ENCODE measurements around the gene LOXL3.

Gene LOXL3

GRCh38 chr2:74525717-74526648 is 27.8 kb downstream of the LOXL3 start, which contains the start of gene DQX1:
Gene DQX1 (minus strand): TSS chr2:74526231. CDS start chr2:74525729, 502 bp downstream.
- Histone ChIP-seq H3K9ac (ENCODE audit: insufficient read length, low read depth) (no peak within 1 kb of the TSS), H3K4me3 (ENCODE audit: insufficient read length, low read depth) (no peak within 1 kb of the TSS), H3K4me1 (ENCODE audit: insufficient read depth, insufficient read length) (no peaks in the 10 kb centered on the region), H3K9me3 (ENCODE audit: insufficient read depth, low read length) (no peaks in the 10 kb centered on the region), H3K36me3 (ENCODE audit: insufficient read depth, insufficient read length, low read length) (peaks cover 44% of the 10 kb centered on the region), H3K27me3 (ENCODE audit: insufficient read depth, insufficient read length) (no peaks in the 10 kb centered on the region)
- DNase-seq (ENCODE audit: low read depth, low spot score) = no peak
- TF ChIP-seq ZNF274 (IDR thresholded peaks at IDR 0.05; ENCODE audit: low read depth, low read length) (no peak), YY1 (IDR thresholded peaks at IDR 0.05; ENCODE audit: insufficient read depth, insufficient read length) (no peak), SUZ12 (IDR thresholded peaks at IDR 0.05; ENCODE audit: extremely low read depth, insufficient read depth, insufficient read length) (no peak)

- no peak for TF ChIP-seq SUZ12 (IDR thresholded peaks at IDR 0.05; ENCODE audit: extremely low read depth, insufficient read depth, insufficient read length)
- no peak for TF ChIP-seq YY1 (IDR thresholded peaks at IDR 0.05; ENCODE audit: insufficient read depth, insufficient read length)
- no peak for TF ChIP-seq ZNF274 (IDR thresholded peaks at IDR 0.05; ENCODE audit: low read depth, low read length)
- Histone ChIP-seq H3K27me3 (ENCODE audit: insufficient read depth, insufficient read length) (no peaks in the 10 kb centered on the region), H3K4me1 (ENCODE audit: insufficient read depth, insufficient read length) (no peaks in the 10 kb centered on the region), H3K4me3 (ENCODE audit: insufficient read length, low read depth) (no peak overlapping the region), H3K9me3 (ENCODE audit: insufficient read depth, low read length) (no peaks in the 10 kb centered on the region), H3K9ac (ENCODE audit: insufficient read length, low read depth) (no peak overlapping the region), H3K36me3 (ENCODE audit: insufficient read depth, insufficient read length, low read length) (peaks cover 41% of the 10 kb centered on the region)
- no peak for DNase-seq (ENCODE audit: low read depth, low spot score)
Measured at GRCh38 chr2:74524955-74525716, 28.6 kb downstream of the LOXL3 start.

GRCh38 chr2:74524005-74524404 is 29.7 kb downstream of the LOXL3 start:
- H3K9me3 ChIP-seq (ENCODE audit: insufficient read depth, low read length) = no peaks in the 10 kb centered on the region
- no peak for TF ChIP-seq ZNF274 (IDR thresholded peaks at IDR 0.05; ENCODE audit: low read depth, low read length)
- TF ChIP-seq YY1 (IDR thresholded peaks at IDR 0.05; ENCODE audit: insufficient read depth, insufficient read length) = no peak
- TF ChIP-seq SUZ12 (IDR thresholded peaks at IDR 0.05; ENCODE audit: extremely low read depth, insufficient read depth, insufficient read length) = no peak
- H3K4me1 ChIP-seq (ENCODE audit: insufficient read depth, insufficient read length) = no peaks in the 10 kb centered on the region
- H3K9ac ChIP-seq (ENCODE audit: insufficient read length, low read depth) = no peak overlapping the region
- peaks cover 7% of the 10 kb centered on the region for H3K27me3 ChIP-seq (ENCODE audit: insufficient read depth, insufficient read length)
- no peak for DNase-seq (ENCODE audit: low read depth, low spot score)
- H3K36me3 ChIP-seq (ENCODE audit: insufficient read depth, insufficient read length, low read length) = peaks cover 41% of the 10 kb centered on the region
- H3K4me3 ChIP-seq (ENCODE audit: insufficient read length, low read depth) = no peak overlapping the region

DNA sequence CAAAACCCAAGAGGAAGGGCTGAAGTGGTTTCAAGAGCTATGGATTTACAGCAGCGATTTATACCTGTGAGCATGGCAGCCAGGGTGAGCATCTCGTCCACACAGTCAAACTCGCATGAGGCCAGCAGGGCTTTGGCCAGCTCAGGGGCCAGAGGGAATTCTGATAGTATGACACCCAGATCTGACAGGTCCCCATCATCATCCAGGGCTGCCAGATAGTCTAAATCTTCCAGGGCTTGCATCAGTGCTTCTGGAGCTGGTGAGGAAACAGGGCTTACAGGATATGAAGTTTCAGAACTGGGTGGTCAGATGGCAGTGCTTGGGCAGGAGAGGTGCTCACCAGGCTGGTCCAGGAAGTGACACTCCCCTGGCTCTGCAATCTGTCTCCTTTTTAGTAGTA is 31.2 kb downstream of the LOXL3 start:
- Histone ChIP-seq H3K27me3 (ENCODE audit: insufficient read depth, insufficient read length) (peaks cover 7% of the 10 kb centered on the region), H3K4me1 (ENCODE audit: insufficient read depth, insufficient read length) (no peaks in the 10 kb centered on the region), H3K4me3 (ENCODE audit: insufficient read length, low read depth) (no peak overlapping the region), H3K9me3 (ENCODE audit: insufficient read depth, low read length) (no peaks in the 10 kb centered on the region), H3K36me3 (ENCODE audit: insufficient read depth, insufficient read length, low read length) (peaks cover 27% of the 10 kb centered on the region), H3K9ac (ENCODE audit: insufficient read length, low read depth) (no peak overlapping the region)
- no peak for DNase-seq (ENCODE audit: low read depth, low spot score)
- TF ChIP-seq YY1 (IDR thresholded peaks at IDR 0.05; ENCODE audit: insufficient read depth, insufficient read length) (no peak), ZNF274 (IDR thresholded peaks at IDR 0.05; ENCODE audit: low read depth, low read length) (no peak), SUZ12 (IDR thresholded peaks at IDR 0.05; ENCODE audit: extremely low read depth, insufficient read depth, insufficient read length) (no peak)

- no peaks in the 10 kb centered on the region for H3K9me3 ChIP-seq (ENCODE audit: insufficient read depth, low read length)
- no peak for DNase-seq (ENCODE audit: low read depth, low spot score)
- H3K4me1 ChIP-seq (ENCODE audit: insufficient read depth, insufficient read length) = no peaks in the 10 kb centered on the region
- H3K36me3 ChIP-seq (ENCODE audit: insufficient read depth, insufficient read length, low read length) = no peaks in the 10 kb centered on the region
- H3K27me3 ChIP-seq (ENCODE audit: insufficient read depth, insufficient read length) = peaks cover 61% of the 10 kb centered on the region
- H3K4me3 ChIP-seq (ENCODE audit: insufficient read length, low read depth) = no peak overlapping the region
- TF ChIP-seq SUZ12 (IDR thresholded peaks at IDR 0.05; ENCODE audit: extremely low read depth, insufficient read depth, insufficient read length) (no peak), YY1 (IDR thresholded peaks at IDR 0.05; ENCODE audit: insufficient read depth, insufficient read length) (no peak), ZNF274 (IDR thresholded peaks at IDR 0.05; ENCODE audit: low read depth, low read length) (no peak)
- no peak overlapping the region for H3K9ac ChIP-seq (ENCODE audit: insufficient read length, low read depth)
Measured at GRCh38 chr2:74516650-74517049, 37.1 kb downstream of the LOXL3 start.

DNA sequence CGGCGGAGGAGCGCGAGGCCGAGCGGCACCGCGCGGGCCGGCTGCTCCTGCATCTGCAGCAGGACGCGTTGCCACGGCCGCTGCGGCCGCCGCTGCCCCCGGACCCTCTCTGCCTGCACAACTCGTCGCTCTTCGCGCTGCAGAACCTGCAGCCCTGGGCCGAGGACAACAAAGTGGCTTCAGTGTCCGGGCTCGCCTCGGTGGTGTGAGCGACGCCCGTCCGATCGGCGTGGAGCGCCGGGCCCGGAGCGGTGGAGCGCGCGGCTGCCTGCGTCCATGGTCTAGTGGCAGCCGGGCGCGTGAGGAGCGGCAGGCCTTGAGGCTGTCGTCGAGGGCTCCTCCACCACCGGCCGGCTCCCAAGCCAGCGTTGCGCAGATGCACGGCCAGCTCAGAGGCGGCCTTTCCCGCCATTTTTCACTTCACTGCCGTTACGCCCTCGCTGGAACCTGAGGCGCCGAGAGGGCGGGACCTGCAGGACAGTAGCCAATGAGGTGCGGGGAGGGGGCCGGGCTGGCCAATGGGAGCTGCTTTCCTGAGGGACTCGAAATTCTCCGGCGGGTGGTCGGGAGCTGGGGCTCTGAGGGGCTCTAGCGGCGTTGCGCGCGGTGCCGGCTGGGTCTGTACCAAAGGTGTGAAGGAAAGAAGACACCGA is 37.6 kb downstream of the LOXL3 start:
- no peak for DNase-seq (ENCODE audit: low read depth, low spot score)
- H3K27me3 ChIP-seq (ENCODE audit: insufficient read depth, insufficient read length) = peaks cover 66% of the 10 kb centered on the region
- no peaks in the 10 kb centered on the region for H3K4me1 ChIP-seq (ENCODE audit: insufficient read depth, insufficient read length)
- no peak overlapping the region for H3K4me3 ChIP-seq (ENCODE audit: insufficient read length, low read depth)
- H3K9ac ChIP-seq (ENCODE audit: insufficient read length, low read depth) = no peak overlapping the region
- no peaks in the 10 kb centered on the region for H3K9me3 ChIP-seq (ENCODE audit: insufficient read depth, low read length)
- no peaks in the 10 kb centered on the region for H3K36me3 ChIP-seq (ENCODE audit: insufficient read depth, insufficient read length, low read length)
- no peak for TF ChIP-seq YY1 (IDR thresholded peaks at IDR 0.05; ENCODE audit: insufficient read depth, insufficient read length)

Data from NT2/D1 (cell line).